ENCODE data around the gene JAZF1. TPM values are rescaled to one million over a fixed set of nuclear protein-coding genes. Genes with fewer than 3 reads are reported as not detected.

The JAZF1 gene
- total and polyA plus RNA-seq, 2 of the 8 experiments (the other 6 are each of a cell fraction or from before 2014, with no cell fraction given) = 2.6 to 21.8 TPM

- no peak for FAIRE-seq
- Histone ChIP-seq H3K4me1 (replicated peaks in 1 of 4; ENCODE audit: control insufficient read depth in 3 of 4, insufficient read depth in 4 of 4, low read length in 3 of 4) (peaks cover 0 to 4% (median 1%) of the 10 kb centered on the region in 4 experiments; a peak in 2 of 7 replicates), H3K27ac (ENCODE audit: low read depth, low read length) (no peak overlapping the region)
- TF ChIP-seq KDM5A (IDR thresholded peaks at IDR 0.05; ENCODE audit: low read length) = no peak
- TF ChIP-seq MAFK (IDR thresholded peaks at IDR 0.05; ENCODE audit: low read depth, low read length) = no peak
- TF ChIP-seq USF2 (IDR thresholded peaks at IDR 0.05; ENCODE audit: low read length) = no peak
- TF ChIP-seq MAX (IDR thresholded peaks at IDR 0.05) = no peak
- no peak for TF ChIP-seq KDM1A (IDR thresholded peaks at IDR 0.05; ENCODE audit: borderline replicate concordance, low read length)
- no peak for TF ChIP-seq CBX5 (IDR thresholded peaks at IDR 0.05; ENCODE audit: low read depth, low read length)
- no peak for TF ChIP-seq EZH2 (IDR thresholded peaks at IDR 0.05; ENCODE audit: low read depth, low read length, severe bottlenecking)
- TF ChIP-seq RNF2 (IDR thresholded peaks at IDR 0.05; ENCODE audit: borderline replicate concordance, low read depth, low read length, missing control alignments, poor library complexity, severe bottlenecking) = no peak
- TF ChIP-seq KDM4A (IDR thresholded peaks at IDR 0.05; ENCODE audit: low read depth, low read length, severe bottlenecking) = no peak
- TF ChIP-seq GTF2F1 (IDR thresholded peaks at IDR 0.05; ENCODE audit: borderline replicate concordance, low read depth, low read length) = no peak
- TF ChIP-seq POLR2A (IDR thresholded peaks at IDR 0.05; ENCODE audit: control extremely low read depth in 1 of 2, low read depth in 2 of 2, low read length in 2 of 2) = no peak
- TF ChIP-seq CHD1 (IDR thresholded peaks at IDR 0.05; ENCODE audit: low read depth, low read length) = no peak
Measured at GRCh38 chr7:27840760-27841364, 339.7 kb downstream of the JAZF1 start.

More at GRCh38 chr7:27840760-27841364, 339.7 kb downstream of the JAZF1 start:
- Histone ChIP-seq H4K8ac (ENCODE audit: extremely low read depth, insufficient read depth, low read length) (no peak overlapping the region), H3K36me3 (ENCODE audit: control insufficient read depth in 2 of 4, insufficient read depth in 4 of 4, low read length in 3 of 4) (no peaks in the 10 kb centered on the region), H3K9ac (replicated peaks in 1 of 4; ENCODE audit: extremely low read depth in 1 of 4, low read depth in 3 of 4, low read length in 3 of 4) (no peak overlapping the region), H3K79me1 (ENCODE audit: low read depth, low read length) (no peaks in the 10 kb centered on the region), H2BK12ac (ENCODE audit: low read depth, low read length) (no peak overlapping the region), H3K14ac (ENCODE audit: insufficient read length) (no peak overlapping the region), H4K5ac (ENCODE audit: insufficient read length, low read depth, low read length) (no peak overlapping the region), H3K23ac (ENCODE audit: insufficient read length) (no peak overlapping the region), H2BK5ac (ENCODE audit: low read depth, low read length) (no peak overlapping the region), H3K23me2 (ENCODE audit: low read depth, low read length) (no peaks in the 10 kb centered on the region), H4K91ac (replicated peaks; ENCODE audit: insufficient read length, low read length) (no peak overlapping the region), H2BK120ac (replicated peaks; ENCODE audit: low read depth, low read length) (no peak overlapping the region), H3K4ac (replicated peaks; ENCODE audit: insufficient read length, low read depth, low read length) (no peak overlapping the region), H3K4me2 (ENCODE audit: insufficient read depth in 1 of 2, low read depth in 2 of 2, low read length in 2 of 2) (no peak overlapping the region), H2BK15ac (ENCODE audit: low read length) (no peak overlapping the region), H3K79me2 (ENCODE audit: control insufficient read depth in 1 of 2, insufficient read depth in 2 of 2, low read length in 2 of 2) (no peaks in the 10 kb centered on the region), H2AK5ac (ENCODE audit: low read depth, low read length) (no peak overlapping the region), H2AFZ (ENCODE audit: low read length) (no peak overlapping the region), H3K4me3 (ENCODE audit: extremely low read depth in 1 of 4, insufficient read depth in 2 of 4, low read depth in 3 of 4, low read length in 4 of 4) (no peak overlapping the region), H2BK20ac (ENCODE audit: low read length) (no peak overlapping the region), H4K20me1 (replicated peaks in 1 of 2; ENCODE audit: control insufficient read depth in 1 of 2, insufficient read depth in 2 of 2, low read length in 2 of 2) (no peaks in the 10 kb centered on the region), H3K56ac (replicated peaks; ENCODE audit: insufficient read length, low read depth, low read length) (no peak overlapping the region), H3K27me3 (replicated peaks in 1 of 4; ENCODE audit: control insufficient read depth in 3 of 4, extremely low read depth in 1 of 4, insufficient read depth in 3 of 4, low read length in 3 of 4) (no peaks in the 10 kb centered on the region), H3K18ac (ENCODE audit: extremely low read depth, low read length) (no peak overlapping the region), H3K9me3 (ENCODE audit: insufficient read depth in 2 of 2, low read depth in 1 of 2, low read length in 1 of 2) (no peaks in the 10 kb centered on the region)
- WGBS, 2 experiments (ENCODE audit: extremely low coverage in 1 of 2, insufficient coverage in 1 of 2, insufficient read length in 1 of 2, insufficient replicate concordance in 2 of 2, low coverage in 1 of 2, low lambda C conversion rate in 2 of 2, missing lambda C conversion rate in 1 of 2) = 90% methylated on average over 18 of the region's 18 CpGs; no CpG with 5 or more reads in 1 of the 2 experiments
- ChIA-PET CTCF (ENCODE audit: partially characterized antibody) (interaction anchor here (0.7 to 1.9 kb wide), 7 partner anchors 10 to 151 kb away, joined by 3 to 7 read pairs (median 3); no protein-coding TSS in a partner anchor), POLR2A (ENCODE audit: partially characterized antibody) (no interaction called here)
- DNase-seq (ENCODE audit: low read depth in 1 of 2, low spot score in 2 of 2) = no peak

Data from H1 (cell line).